Liver (tissue), 3 donors: ENCODE results near the gene LYST.

Experiments
- CTCF ChIP-seq: fragments of 150-350 bp; IDR thresholded peaks from 2 replicates; pipeline ENCODE4 v1.5.1; 2017; ENCODE audit warnings: improper control_type of control experiment, low read depth, low read length; ENCODE audit not compliant: missing input control
- EGR1 ChIP-seq, 2 donors: IDR thresholded peaks; 2 replicates each; pipeline ENCODE4 v1.6.1; 2016 to 2018; ENCODE audit warnings: antibody characterized with exemption in 2 of 2, low read depth in 2 of 2
- FOXA1 ChIP-seq: IDR thresholded peaks from 2 replicates; pipeline ENCODE4 v1.6.1; 2016; ENCODE audit warnings: antibody characterized with exemption
- GABPA ChIP-seq, 2 donors: IDR thresholded peaks in 1 of 2; conservative IDR thresholded peaks in 1 of 2; 2 replicates each; pipeline ENCODE4 v1.6.1; 2016; ENCODE audit warnings: antibody characterized with exemption in 2 of 2, mild to moderate bottlenecking in 1 of 2, moderate library complexity in 1 of 2
- HNF4A ChIP-seq, 2 donors: conservative IDR thresholded peaks; 2 replicates each; pipeline ENCODE4 v1.6.1; 2016; ENCODE audit warnings: antibody characterized with exemption in 2 of 2, mild to moderate bottlenecking in 2 of 2
- JUND ChIP-seq, 2 donors: IDR thresholded peaks; 2 replicates each; pipeline ENCODE4 v1.6.1; 2016; ENCODE audit warnings: antibody characterized with exemption in 2 of 2
- RAD21 ChIP-seq, 2 donors: IDR thresholded peaks; 2 replicates each; pipeline ENCODE4 v1.6.1; 2016; ENCODE audit warnings: antibody characterized with exemption in 2 of 2, mild to moderate bottlenecking in 2 of 2
- REST ChIP-seq: IDR thresholded peaks from 2 replicates; pipeline ENCODE4 v1.6.1; 2016; ENCODE audit warnings: antibody characterized with exemption, mild to moderate bottlenecking
- RXRA ChIP-seq, 2 donors: IDR thresholded peaks; 2 replicates each; pipeline ENCODE4 v1.6.1; 2017 to 2018; ENCODE audit warnings: antibody characterized with exemption in 2 of 2, mild to moderate bottlenecking in 1 of 2
- SP1 ChIP-seq: IDR thresholded peaks from 2 replicates; pipeline ENCODE4 v1.6.1; 2018; ENCODE audit warnings: antibody characterized with exemption, mild to moderate bottlenecking
- TAF1 ChIP-seq: conservative IDR thresholded peaks from 2 replicates; pipeline ENCODE4 v1.6.1; 2016; ENCODE audit warnings: antibody characterized with exemption, mild to moderate bottlenecking
- YY1 ChIP-seq: IDR thresholded peaks from 2 replicates; pipeline ENCODE4 v1.6.1; 2016; ENCODE audit warnings: antibody characterized with exemption, mild to moderate bottlenecking
- TF ChIP-seq, protein P1 (sequence below): IDR thresholded peaks from 2 replicates; pipeline ENCODE4 v1.6.1; 2016; ENCODE audit warnings: antibody characterized with exemption
- TF ChIP-seq, protein P2 (sequence below): IDR thresholded peaks from 2 replicates; pipeline ENCODE4 v1.6.1; 2016; ENCODE audit warnings: antibody characterized with exemption
- donor health status: healthy.
- donor health status: healthy.

DNA sequence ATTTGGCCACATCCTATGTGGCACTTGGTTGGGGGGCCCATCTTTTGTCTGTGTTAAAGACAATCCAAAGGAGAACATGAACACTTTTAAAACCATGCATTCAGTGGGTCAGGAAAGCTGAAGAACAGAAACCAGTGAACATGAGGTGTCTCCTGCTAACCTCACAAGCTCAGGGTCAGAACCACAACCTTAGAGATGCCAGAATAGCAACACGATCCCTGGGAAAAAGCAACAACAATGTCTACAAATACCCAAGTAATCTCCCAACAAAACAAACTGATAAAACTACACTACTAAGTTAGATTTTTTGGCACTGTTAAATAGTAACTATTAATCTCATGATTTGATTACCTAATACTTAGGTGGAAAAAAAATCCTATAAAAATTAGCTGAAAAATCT lies 183.1 kb downstream of the LYST start:
- TF ChIP-seq CTCF (no peak), RXRA (IDR thresholded peaks at IDR 0.05) (no peak), RAD21 (IDR thresholded peaks at IDR 0.05) (no peak), EGR1 (IDR thresholded peaks at IDR 0.05; ENCODE audit: low read depth in 2 of 2) (no peak), JUND (IDR thresholded peaks at IDR 0.05) (no peak), SP1 (no peak), REST (no peak), TAF1 (no peak), FOXA1 (no peak), YY1 (no peak), HNF4A (conservative IDR thresholded peaks at IDR 0.05) (no peak), GABPA (IDR thresholded peaks at IDR 0.05 in 1 of 2, conservative IDR thresholded peaks at IDR 0.05 in 1 of 2) (no peak)
- TF ChIP-seq, protein P1, sequence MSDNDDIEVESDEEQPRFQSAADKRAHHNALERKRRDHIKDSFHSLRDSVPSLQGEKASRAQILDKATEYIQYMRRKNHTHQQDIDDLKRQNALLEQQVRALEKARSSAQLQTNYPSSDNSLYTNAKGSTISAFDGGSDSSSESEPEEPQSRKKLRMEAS = no peak
- TF ChIP-seq, protein P2, sequence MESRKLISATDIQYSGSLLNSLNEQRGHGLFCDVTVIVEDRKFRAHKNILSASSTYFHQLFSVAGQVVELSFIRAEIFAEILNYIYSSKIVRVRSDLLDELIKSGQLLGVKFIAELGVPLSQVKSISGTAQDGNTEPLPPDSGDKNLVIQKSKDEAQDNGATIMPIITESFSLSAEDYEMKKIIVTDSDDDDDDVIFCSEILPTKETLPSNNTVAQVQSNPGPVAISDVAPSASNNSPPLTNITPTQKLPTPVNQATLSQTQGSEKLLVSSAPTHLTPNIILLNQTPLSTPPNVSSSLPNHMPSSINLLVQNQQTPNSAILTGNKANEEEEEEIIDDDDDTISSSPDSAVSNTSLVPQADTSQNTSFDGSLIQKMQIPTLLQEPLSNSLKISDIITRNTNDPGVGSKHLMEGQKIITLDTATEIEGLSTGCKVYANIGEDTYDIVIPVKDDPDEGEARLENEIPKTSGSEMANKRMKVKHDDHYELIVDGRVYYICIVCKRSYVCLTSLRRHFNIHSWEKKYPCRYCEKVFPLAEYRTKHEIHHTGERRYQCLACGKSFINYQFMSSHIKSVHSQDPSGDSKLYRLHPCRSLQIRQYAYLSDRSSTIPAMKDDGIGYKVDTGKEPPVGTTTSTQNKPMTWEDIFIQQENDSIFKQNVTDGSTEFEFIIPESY = no peak
